Thoracic aorta (tissue), 2 donors: Measurements from ENCODE around the gene CDK5. TPM values are rescaled to one million over a fixed set of nuclear protein-coding genes. Genes with fewer than 3 reads are reported as not detected.
A peak's percentile ranks its signal among the peaks of the same experiment; 100 is the strongest.

Experiments used
- ATAC-seq: fragments of 150-250 bp; one replicate; pipeline ENCODE4 v1.8.0; 2017; ENCODE audit warnings: low read depth; ENCODE audit not compliant: insufficient number of reproducible peaks, low FRiP score
- DNase-seq: peaks from one replicate; pipeline ENCODE4 v3.0.0-alpha.2; 2020; ENCODE audit warnings: low spot score
- H3K27ac ChIP-seq, 2 donors: fragments of 200-600 bp; sonication (generic); 1 replicate in 1 of 2; 2 replicates in 1 of 2; pipeline ENCODE4 v1.5.1; 2016; ENCODE audit warnings: mild to moderate bottlenecking in 2 of 2, moderate library complexity in 2 of 2
- H3K27me3 ChIP-seq: fragments of 200-600 bp; sonication (generic); replicated peaks from 2 replicates; pipeline ENCODE4 v1.6.0; 2016; ENCODE audit warnings: mild to moderate bottlenecking; ENCODE audit not compliant: insufficient read depth
- H3K36me3 ChIP-seq: fragments of 200-600 bp; sonication (generic); one replicate; pipeline ENCODE4 v1.5.1; 2016
- H3K4me1 ChIP-seq, 2 donors: fragments of 200-600 bp; sonication (generic); 1 replicate in 1 of 2; 2 replicates in 1 of 2; pipeline versions ENCODE4 v1.5.1 to v1.6.0; 2016; ENCODE audit warnings: low read depth in 2 of 2, mild to moderate bottlenecking in 1 of 2; ENCODE audit not compliant: control insufficient read depth in 1 of 2
- H3K4me3 ChIP-seq: fragments of 200-600 bp; sonication (generic); 2 replicates; pipeline ENCODE4 v1.5.1; 2016; ENCODE audit warnings: mild to moderate bottlenecking
- H3K9me3 ChIP-seq: fragments of 200-600 bp; sonication (generic); 2 replicates; pipeline ENCODE4 v1.5.1; 2016
- total RNA-seq, 2 donors: library from RNA; depleted of rRNA; stranded (reverse); fragments of >200 nt; gene quantifications; one replicate each; pipeline versions ENCODE4 v1.1.0 to v1.2.3, GENCODE V29; 2016
- TF ChIP-seq, protein P1 (sequence below): fragments of 200-600 bp; sonication (generic); IDR thresholded peaks from one replicate; pipeline ENCODE4 v1.5.1; 2019; ENCODE audit warnings: antibody characterized with exemption

Gene CDK5
- total RNA-seq: 1 to 10 TPM; 1.8 to 3.1 TPM

DNA sequence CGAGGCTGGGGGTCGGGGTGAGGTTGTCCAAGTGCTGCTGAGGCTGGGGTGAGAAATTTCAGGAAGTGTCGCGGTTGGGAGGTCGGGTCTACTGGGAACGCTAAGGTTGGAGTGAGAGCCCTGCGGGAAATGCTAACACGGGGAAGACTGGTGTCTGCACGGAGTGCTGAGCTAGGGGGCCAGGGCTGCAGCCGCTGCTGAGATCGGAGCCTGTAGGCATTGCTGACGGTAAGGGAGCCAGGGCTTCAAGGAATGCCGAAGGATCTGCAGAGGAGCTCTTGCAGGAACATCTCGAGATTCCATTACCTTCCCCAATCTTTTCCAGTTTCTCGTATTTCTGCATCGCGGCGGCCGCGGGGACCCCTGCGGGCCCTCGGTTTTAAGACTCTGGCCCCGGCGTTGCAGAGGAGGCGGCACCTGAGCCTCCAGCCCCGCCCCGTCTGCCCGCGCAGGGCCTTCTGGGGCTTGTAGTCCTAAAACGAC, at the start of gene CDK5:
Gene CDK5, minus strand, starts transcription at position 392 of the 483 bp plus-strand sequence. Its CDS starts 49 bp downstream, at position 343.
- H3K4me1 ChIP-seq: peaks cover 34 to 47% of the 10 kb centered on the region in 2 donors
- no peaks in the 10 kb centered on the region for H3K36me3 ChIP-seq
- H3K27me3 ChIP-seq: no peaks in the 10 kb centered on the region
- peak within 1 kb of the TSS; percentile 81 to 97 for H3K27ac ChIP-seq
- H3K4me3 ChIP-seq: peak within 1 kb of the TSS; percentile 98
- DNase-seq: no peak
- TF ChIP-seq, protein P1, sequence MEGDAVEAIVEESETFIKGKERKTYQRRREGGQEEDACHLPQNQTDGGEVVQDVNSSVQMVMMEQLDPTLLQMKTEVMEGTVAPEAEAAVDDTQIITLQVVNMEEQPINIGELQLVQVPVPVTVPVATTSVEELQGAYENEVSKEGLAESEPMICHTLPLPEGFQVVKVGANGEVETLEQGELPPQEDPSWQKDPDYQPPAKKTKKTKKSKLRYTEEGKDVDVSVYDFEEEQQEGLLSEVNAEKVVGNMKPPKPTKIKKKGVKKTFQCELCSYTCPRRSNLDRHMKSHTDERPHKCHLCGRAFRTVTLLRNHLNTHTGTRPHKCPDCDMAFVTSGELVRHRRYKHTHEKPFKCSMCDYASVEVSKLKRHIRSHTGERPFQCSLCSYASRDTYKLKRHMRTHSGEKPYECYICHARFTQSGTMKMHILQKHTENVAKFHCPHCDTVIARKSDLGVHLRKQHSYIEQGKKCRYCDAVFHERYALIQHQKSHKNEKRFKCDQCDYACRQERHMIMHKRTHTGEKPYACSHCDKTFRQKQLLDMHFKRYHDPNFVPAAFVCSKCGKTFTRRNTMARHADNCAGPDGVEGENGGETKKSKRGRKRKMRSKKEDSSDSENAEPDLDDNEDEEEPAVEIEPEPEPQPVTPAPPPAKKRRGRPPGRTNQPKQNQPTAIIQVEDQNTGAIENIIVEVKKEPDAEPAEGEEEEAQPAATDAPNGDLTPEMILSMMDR: no peak
- H3K9me3 ChIP-seq: no peaks in the 10 kb centered on the region
- ATAC-seq: peak; percentile 15

DNA sequence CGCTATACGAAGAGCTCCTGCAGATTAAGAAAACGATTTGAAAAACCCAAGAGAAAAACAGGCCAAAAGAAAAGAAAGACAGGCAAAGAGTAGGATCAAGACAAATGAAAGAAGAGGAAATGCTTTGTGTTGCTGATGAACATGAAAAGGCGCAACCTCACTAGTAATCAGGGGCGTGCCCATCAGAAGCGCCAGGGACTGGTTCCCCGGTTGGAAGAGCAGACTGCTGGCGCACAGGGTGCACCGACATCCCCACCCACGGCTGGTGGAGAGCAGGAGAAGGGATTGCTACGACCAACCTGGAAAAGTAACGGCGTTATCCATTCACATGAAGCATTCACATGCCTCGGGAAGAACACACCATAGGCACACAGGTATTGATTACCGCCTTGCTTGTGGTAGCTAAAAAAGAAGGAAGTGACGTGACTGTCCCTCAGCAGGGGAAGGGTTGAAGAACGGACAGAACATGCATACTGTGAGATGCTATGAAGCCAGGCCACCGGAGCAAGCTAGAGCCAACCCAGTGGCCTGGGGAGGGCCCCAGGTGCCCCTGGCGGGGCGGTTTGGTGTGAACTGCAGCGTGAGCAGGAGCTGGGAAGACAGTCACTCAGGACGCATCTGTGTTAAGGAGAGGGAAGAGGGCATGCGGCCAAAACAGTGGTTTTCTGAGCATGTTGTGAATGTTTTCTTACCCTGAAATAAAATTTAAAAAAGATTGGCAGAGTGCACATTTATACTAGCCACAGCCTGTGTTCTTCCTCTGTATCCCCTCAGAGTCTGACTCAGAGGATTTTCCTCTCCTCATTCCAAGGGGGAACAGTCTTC, 46.9 kb upstream of the CDK5 start:
- Histone ChIP-seq H3K36me3 (no peaks in the 10 kb centered on the region), H3K27me3 (no peaks in the 10 kb centered on the region), H3K9me3 (no peaks in the 10 kb centered on the region), H3K4me3 (no peak overlapping the region), H3K4me1 (no peaks in the 10 kb centered on the region), H3K27ac (no peak overlapping the region)
- no peak for ATAC-seq
- TF ChIP-seq, protein P1: no peak
- DNase-seq: no peak

DNA sequence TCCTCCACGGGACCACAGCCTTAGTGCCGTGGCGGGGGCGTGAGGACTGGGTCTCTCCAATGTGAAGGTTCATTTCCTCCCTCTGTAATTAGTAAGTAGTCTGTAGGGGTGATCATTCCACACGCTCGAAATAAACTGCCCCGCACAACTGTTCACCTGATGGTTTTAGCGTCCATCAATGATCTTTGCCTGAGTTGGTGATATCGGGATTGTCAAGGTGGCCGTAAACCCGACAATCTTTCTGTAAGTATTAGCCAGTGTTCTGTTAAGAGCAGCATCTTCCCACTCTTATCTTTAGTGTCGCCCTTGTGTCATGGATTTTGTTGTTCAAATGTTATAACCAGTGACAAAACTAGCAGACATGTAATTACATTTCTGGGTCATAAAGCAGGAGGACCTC, 46.3 kb upstream of the CDK5 start:
- no peaks in the 10 kb centered on the region for H3K27me3 ChIP-seq
- no peak for DNase-seq
- H3K9me3 ChIP-seq: no peaks in the 10 kb centered on the region
- H3K4me3 ChIP-seq: no peak overlapping the region
- TF ChIP-seq, protein P1: no peak
- no peaks in the 10 kb centered on the region for H3K36me3 ChIP-seq
- ATAC-seq: no peak
- no peak overlapping the region for H3K27ac ChIP-seq
- no peaks in the 10 kb centered on the region for H3K4me1 ChIP-seq

DNA sequence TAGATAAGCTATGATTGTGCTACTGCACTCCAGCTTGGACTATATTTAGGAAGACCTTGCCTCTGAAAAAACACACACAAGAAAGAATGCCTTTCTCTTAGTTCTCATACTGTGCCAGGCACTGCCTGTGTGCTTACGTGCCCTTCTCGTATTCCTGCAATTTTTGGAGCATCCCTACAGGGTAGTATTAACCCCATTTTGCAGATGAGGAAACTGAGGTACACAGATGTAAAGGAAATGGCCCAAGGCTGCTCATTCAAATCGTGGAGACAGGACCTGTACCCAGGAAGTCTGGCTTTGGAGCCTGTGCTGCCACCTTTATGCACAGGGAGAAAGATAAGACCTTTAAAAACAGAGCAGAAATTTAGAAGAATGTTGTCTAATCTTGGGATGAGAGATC, 45.3 kb upstream of the CDK5 start:
- H3K27me3 ChIP-seq: no peaks in the 10 kb centered on the region
- no peak overlapping the region for H3K4me3 ChIP-seq
- H3K4me1 ChIP-seq: no peaks in the 10 kb centered on the region
- no peaks in the 10 kb centered on the region for H3K36me3 ChIP-seq
- H3K9me3 ChIP-seq: no peaks in the 10 kb centered on the region
- no peak for DNase-seq
- no peak overlapping the region for H3K27ac ChIP-seq
- TF ChIP-seq, protein P1: no peak
- no peak for ATAC-seq

DNA sequence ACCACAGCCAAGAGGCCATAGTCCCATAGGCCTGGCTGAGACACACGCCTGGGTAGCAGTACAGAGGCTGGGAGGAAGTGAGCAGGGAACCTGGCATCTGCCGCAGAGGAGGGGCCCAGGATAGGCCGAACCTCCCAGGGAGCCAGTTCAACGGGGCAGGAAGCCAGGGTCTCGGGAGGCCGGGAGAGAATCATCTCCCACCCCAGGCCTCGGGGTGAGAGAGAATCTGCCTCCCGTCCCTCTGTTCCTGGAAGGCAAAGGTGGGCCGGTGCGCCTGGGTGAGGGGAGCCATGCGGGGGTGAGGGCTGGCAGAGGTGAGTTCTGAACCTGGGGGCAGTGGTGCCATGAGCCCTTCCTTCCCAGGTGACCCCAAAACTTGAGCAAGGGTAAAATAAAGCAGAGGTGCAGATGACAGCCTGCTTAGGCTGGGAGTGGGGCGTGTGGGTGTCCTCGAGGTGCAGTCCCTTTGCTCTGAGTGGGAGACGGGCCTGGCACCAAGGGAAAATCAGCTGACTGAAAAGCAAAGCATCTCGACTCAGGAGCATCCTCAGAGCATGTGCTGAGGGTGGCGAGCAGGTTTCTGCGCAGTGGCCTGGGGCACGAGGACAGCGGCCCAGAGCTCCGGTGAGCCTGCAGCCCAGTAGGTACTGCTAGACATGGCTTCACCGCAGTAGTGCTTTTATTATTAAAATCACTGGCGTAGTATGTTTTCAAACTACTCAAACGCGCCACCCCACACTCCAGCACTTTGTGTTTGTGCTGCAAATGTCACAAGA, 44.1 kb upstream of the CDK5 start:
- TF ChIP-seq, protein P1: no peak
- no peak for ATAC-seq
- Histone ChIP-seq H3K9me3 (no peaks in the 10 kb centered on the region), H3K27ac (no peak overlapping the region), H3K4me1 (no peaks in the 10 kb centered on the region), H3K27me3 (no peaks in the 10 kb centered on the region), H3K36me3 (no peaks in the 10 kb centered on the region), H3K4me3 (no peak overlapping the region)
- no peak for DNase-seq
